SK-N-SH (cell line): Measurements from ENCODE around the gene NIPAL1. TPM values are rescaled to one million over a fixed set of nuclear protein-coding genes. Genes with fewer than 3 reads are reported as not detected.

ENCODE experiments used
- CTCF ChIA-PET: fragments of 300-600, 350-600 bp; formaldehyde crosslinking; extraction: SDS; loops from one replicate; lab custom pipeline; 2021; lab: Yijun Ruan, JAX
- POLR2A ChIA-PET: fragments of 350-600 bp; sonication (Branson Sonifier 250); formaldehyde crosslinking; extraction: SDS; loops from one replicate; lab custom pipeline; 2020; ENCODE audit warnings: antibody characterized with exemption, inconsistent platforms; lab: Yijun Ruan, JAX
- DNase-seq: peaks from one replicate; pipeline ENCODE4 v3.0.0; 2012
- H2AFZ ChIP-seq: fragments of 200-600 bp; sonication (generic); 2 replicates; pipeline ENCODE4 v1.8.1; 2016; ENCODE audit warnings: antibody characterized with exemption, mild to moderate bottlenecking, low read depth
- H3F3A ChIP-seq: fragments of 200-600 bp; sonication (generic); replicated peaks from 2 replicates; pipeline ENCODE3; 2016; ENCODE audit warnings: antibody characterized with exemption, mild to moderate bottlenecking; ENCODE audit not compliant: insufficient read depth
- H3K27ac ChIP-seq, 2 experiments: fragments of 200-500 bp in 1 of 2; fragments of 200-600 bp in 1 of 2; sonication (Bioruptor generic) in 1 of 2; sonication (generic), shearing (Covaris generic) in 1 of 2; 2 replicates each; pipeline versions ENCODE4 v1.5.1 to v1.6.1; 2014 to 2016; ENCODE audit warnings: low read depth in 2 of 2, inconsistent platforms in 1 of 2, low read length in 1 of 2, mild to moderate bottlenecking in 1 of 2, mixed read lengths in 1 of 2
- H3K27me3 ChIP-seq: fragments of 200-600 bp; sonication (generic), shearing (Covaris generic); 2 replicates; pipeline ENCODE4 v1.6.1; 2016; ENCODE audit warnings: mixed run types; ENCODE audit not compliant: insufficient read depth
- H3K36me3 ChIP-seq, 2 experiments: fragments of 200-500 bp in 1 of 2; fragments of 200-600 bp in 1 of 2; sonication (Bioruptor generic) in 1 of 2; sonication (generic) in 1 of 2; replicated peaks in 1 of 2; 2 replicates each; pipeline versions ENCODE3 to v1.5.1; 2014 to 2016; ENCODE audit warnings: low read length in 1 of 2, mild to moderate bottlenecking in 1 of 2; ENCODE audit not compliant: insufficient read depth in 2 of 2, control insufficient read depth in 1 of 2
- H3K4me1 ChIP-seq, 2 experiments: fragments of 200-500 bp in 1 of 2; fragments of 200-600 bp in 1 of 2; sonication (Bioruptor generic) in 1 of 2; sonication (generic), shearing (Covaris generic) in 1 of 2; 2 replicates each; pipeline versions ENCODE4 v1.5.1 to v1.6.1; 2014 to 2016; ENCODE audit warnings: low read depth in 1 of 2, low read length in 1 of 2, mixed run types in 1 of 2; ENCODE audit not compliant: insufficient read depth in 2 of 2, control insufficient read depth in 1 of 2
- H3K4me2 ChIP-seq: fragments of 200-600 bp; sonication (generic), shearing (Covaris generic); 2 replicates; pipeline ENCODE4 v1.6.1; 2017; ENCODE audit warnings: mixed run types
- H3K4me3 ChIP-seq, 2 experiments: fragments of 200-500 bp in 1 of 2; fragments of 200-600 bp in 1 of 2; sonication (Bioruptor generic) in 1 of 2; sonication (generic), shearing (Covaris generic) in 1 of 2; 2 replicates each; pipeline versions ENCODE4 v1.5.1 to v1.8.1; 2014 to 2016; ENCODE audit warnings: low read depth in 2 of 2, inconsistent platforms in 1 of 2, low read length in 1 of 2, mild to moderate bottlenecking in 1 of 2, mixed read lengths in 1 of 2, moderate library complexity in 1 of 2
- H3K79me2 ChIP-seq: fragments of 200-600 bp; sonication (generic); 2 replicates; pipeline ENCODE4 v1.8.1; 2017; ENCODE audit warnings: mild to moderate bottlenecking; ENCODE audit not compliant: insufficient read depth
- H3K9ac ChIP-seq: fragments of 200-600 bp; sonication (generic); 2 replicates; pipeline ENCODE4 v1.6.1; 2017; ENCODE audit warnings: mixed run types
- H3K9me2 ChIP-seq: fragments of 200-600 bp; sonication (generic); 2 replicates; pipeline ENCODE4 v1.6.1; 2017; ENCODE audit warnings: mixed run types
- H3K9me3 ChIP-seq: fragments of 200-600 bp; sonication (generic); 2 replicates; pipeline ENCODE4 v1.6.1; 2017; ENCODE audit warnings: mixed run types, mild to moderate bottlenecking, moderate library complexity
- H4K20me1 ChIP-seq: fragments of 200-600 bp; sonication (generic); 2 replicates; pipeline ENCODE4 v1.6.1; 2017; ENCODE audit warnings: mild to moderate bottlenecking, mixed run types; ENCODE audit not compliant: insufficient read depth
- CTCF ChIP-seq: fragments of 200-600 bp; sonication (generic); IDR thresholded peaks from 2 replicates; pipeline ENCODE4 v1.6.1; 2017; ENCODE audit warnings: antibody characterized with exemption, mild to moderate bottlenecking, moderate library complexity
- JUND ChIP-seq: IDR thresholded peaks from 2 replicates; pipeline ENCODE4 v1.4.0; 2012
- PBX3 ChIP-seq: IDR thresholded peaks from 2 replicates; pipeline ENCODE4; 2012
- REST ChIP-seq: IDR thresholded peaks from 2 replicates; pipeline ENCODE4 v1.6.1; 2012; ENCODE audit warnings: mild to moderate bottlenecking, low read depth, low read length, moderate library complexity
- RFX5 ChIP-seq: IDR thresholded peaks from 2 replicates; pipeline ENCODE4 v1.6.1; 2012; ENCODE audit warnings: mild to moderate bottlenecking, improper control_type of control experiment, low read length
- USF2 ChIP-seq: fragments of 150-350 bp; IDR thresholded peaks from 2 replicates; pipeline ENCODE4 v1.6.1; 2017; ENCODE audit warnings: antibody characterized with exemption, low read length, low read depth, borderline replicate concordance
- YY1 ChIP-seq: IDR thresholded peaks from 2 replicates; pipeline ENCODE4 v1.4.0; 2012; ENCODE audit warnings: low read depth, mild to moderate bottlenecking
- WGBS: methylation state at CpG from one replicate; pipeline ENCODE4 v1.1.6; 2017; ENCODE audit warnings: low lambda C conversion rate; 5-methylcytosine and 5-hydroxymethylcytosine counted together
- polyA plus RNA-seq, 3 experiments: library from polyadenylated mRNA; depleted of rRNA; stranded (reverse); fragments of >200 nt; gene quantifications; 2 replicates each; pipeline ENCODE4 v1.2.3, GENCODE V29; 2012

The NIPAL1 gene
- polyA plus RNA-seq, 1 of the 3 experiments (the other 2 are of a cell fraction), result 1.8 TPM

GRCh38 chr4:48024522-48024921, 8.0 kb downstream of the NIPAL1 start:
- no peak for DNase-seq
- CTCF ChIA-PET, result interaction anchor here (0.7 to 1.0 kb wide), 3 partner anchors 10 to 188 kb away, joined by 3 to 4 read pairs (median 3); no protein-coding TSS in a partner anchor

More at GRCh38 chr4:48024522-48024921, 8.0 kb downstream of the NIPAL1 start:
- H3F3A ChIP-seq, result no peaks in the 10 kb centered on the region
- H3K36me3 ChIP-seq, result peaks cover 0 to 10% of the 10 kb centered on the region in 2 experiments
- H3K9me2 ChIP-seq, result no peaks in the 10 kb centered on the region
- no peak overlapping the region for H3K27ac ChIP-seq
- H3K4me2 ChIP-seq, result peak overlapping the region; percentile 17; the same call in 1 of the 2 replicates
- H3K79me2 ChIP-seq, result no peaks in the 10 kb centered on the region
- H3K4me3 ChIP-seq, result no peak overlapping the region
- peaks cover 0 to 5% of the 10 kb centered on the region in 2 experiments; a peak in 1 of 4 replicates for H3K4me1 ChIP-seq
- H4K20me1 ChIP-seq, result no peaks in the 10 kb centered on the region
- H3K9me3 ChIP-seq, result no peaks in the 10 kb centered on the region
- H3K9ac ChIP-seq, result no peak overlapping the region
- WGBS, result 88% methylated on average over 4 of the region's 4 CpGs
- no peak overlapping the region for H2AFZ ChIP-seq
- no peak for TF ChIP-seq USF2
- TF ChIP-seq PBX3, result no peak
- no peak for TF ChIP-seq RFX5
- no peak for TF ChIP-seq REST
- TF ChIP-seq CTCF, result no peak
- no peak for TF ChIP-seq JUND
- no peak for TF ChIP-seq YY1
- POLR2A ChIA-PET, result no interaction called here
- no peaks in the 10 kb centered on the region for H3K27me3 ChIP-seq
